ENCODE results near the gene ZNF639. TPM values are rescaled to one million over a fixed set of nuclear protein-coding genes. Genes with fewer than 3 reads are reported as not detected.

Gene ZNF639
- total and polyA plus RNA-seq, 9 of the 15 experiments (the other 6 are each of a cell fraction or from before 2014, with no cell fraction given) = 17.6 to 88.1 (median 53.7) TPM

DNA sequence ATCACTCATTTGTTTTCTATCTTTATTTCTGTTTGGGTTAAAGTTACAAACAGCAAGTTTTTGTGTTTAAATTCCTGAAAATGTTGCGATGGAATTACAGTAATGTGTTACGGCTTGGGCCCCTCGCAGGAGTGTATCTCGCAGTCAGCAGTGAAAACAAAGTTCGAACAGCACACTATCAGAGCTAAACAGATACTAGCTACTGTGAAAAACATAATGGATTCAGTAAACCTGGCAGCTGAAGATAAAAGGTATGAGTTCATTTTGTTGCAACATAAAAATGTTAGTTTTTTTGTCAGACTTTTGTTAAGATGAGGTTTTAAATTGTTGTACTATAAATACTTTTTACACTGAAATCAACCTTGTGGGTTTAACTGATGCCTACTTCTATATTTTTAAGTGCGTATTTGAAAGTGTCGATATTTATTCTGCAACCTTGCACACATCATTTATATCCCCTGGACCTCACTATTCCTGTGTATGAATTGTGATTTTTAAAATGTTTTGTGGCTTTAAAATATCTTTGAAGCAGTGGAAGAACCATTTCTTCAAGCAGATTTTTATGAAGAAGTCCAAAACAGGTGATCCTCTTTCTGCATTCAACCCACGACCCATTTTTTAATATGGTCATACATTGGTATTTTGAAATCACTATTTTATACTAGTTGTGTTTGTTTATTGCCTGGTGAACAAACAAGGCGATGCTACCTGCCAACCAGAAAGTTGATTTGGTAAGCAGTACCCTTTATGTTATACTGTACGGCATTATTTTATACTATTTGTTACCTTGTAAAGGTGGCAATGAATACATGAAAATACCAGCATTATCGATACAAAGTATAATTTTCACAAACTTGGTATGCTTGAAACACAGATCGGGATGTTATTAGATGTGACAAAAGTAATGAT lies 52.5 kb downstream of the ZNF639 start (continued):
- TF ChIP-seq SRSF9 (IDR thresholded peaks at IDR 0.05; ENCODE audit: borderline replicate concordance, low read depth, low read length) (no peak), CEBPB (tag; IDR thresholded peaks at IDR 0.05) (peak; percentile 96), SMARCC2 (IDR thresholded peaks at IDR 0.05; ENCODE audit: low read depth) (peak; percentile 99), CBX3 (IDR thresholded peaks at IDR 0.05; ENCODE audit: borderline replicate concordance in 1 of 2, low read length in 2 of 2) (peak in 1 of 2 experiments; percentile 79; a peak in 2 of 3 replicates), NFATC3 (IDR thresholded peaks at IDR 0.05) (peak; percentile 86), GATA2 (CRISPR knock-in tag; IDR thresholded peaks at IDR 0.05) (peak; percentile 94), MEF2A (IDR thresholded peaks at IDR 0.05; ENCODE audit: control insufficient read depth, low read depth, low read length) (0 out of 2 replicates have a peak, but pooled peaks have one; percentile 38), KLF16 (IDR thresholded peaks at IDR 0.05) (peak; percentile 93), ZNF79 (CRISPR knock-in tag; IDR thresholded peaks at IDR 0.05; ENCODE audit: low read depth) (no peak), PHB (CRISPR knock-in tag; IDR thresholded peaks at IDR 0.05) (no peak), HNRNPL (IDR thresholded peaks at IDR 0.05; ENCODE audit: low read depth, low read length) (no peak), ATF7 (IDR thresholded peaks at IDR 0.05) (peak; percentile 85; the same call in 1 of the 2 replicates), LEF1 (IDR thresholded peaks at IDR 0.05) (peak; percentile 99), NBN (IDR thresholded peaks at IDR 0.05; ENCODE audit: low read depth) (peak; percentile 86), FOXM1 (IDR thresholded peaks at IDR 0.05; ENCODE audit: low read depth) (peak; percentile 95), FOXM1 (CRISPR knock-in tag; IDR thresholded peaks at IDR 0.05; ENCODE audit: low read depth) (no peak)
- TF ChIP-seq, protein P1, sequence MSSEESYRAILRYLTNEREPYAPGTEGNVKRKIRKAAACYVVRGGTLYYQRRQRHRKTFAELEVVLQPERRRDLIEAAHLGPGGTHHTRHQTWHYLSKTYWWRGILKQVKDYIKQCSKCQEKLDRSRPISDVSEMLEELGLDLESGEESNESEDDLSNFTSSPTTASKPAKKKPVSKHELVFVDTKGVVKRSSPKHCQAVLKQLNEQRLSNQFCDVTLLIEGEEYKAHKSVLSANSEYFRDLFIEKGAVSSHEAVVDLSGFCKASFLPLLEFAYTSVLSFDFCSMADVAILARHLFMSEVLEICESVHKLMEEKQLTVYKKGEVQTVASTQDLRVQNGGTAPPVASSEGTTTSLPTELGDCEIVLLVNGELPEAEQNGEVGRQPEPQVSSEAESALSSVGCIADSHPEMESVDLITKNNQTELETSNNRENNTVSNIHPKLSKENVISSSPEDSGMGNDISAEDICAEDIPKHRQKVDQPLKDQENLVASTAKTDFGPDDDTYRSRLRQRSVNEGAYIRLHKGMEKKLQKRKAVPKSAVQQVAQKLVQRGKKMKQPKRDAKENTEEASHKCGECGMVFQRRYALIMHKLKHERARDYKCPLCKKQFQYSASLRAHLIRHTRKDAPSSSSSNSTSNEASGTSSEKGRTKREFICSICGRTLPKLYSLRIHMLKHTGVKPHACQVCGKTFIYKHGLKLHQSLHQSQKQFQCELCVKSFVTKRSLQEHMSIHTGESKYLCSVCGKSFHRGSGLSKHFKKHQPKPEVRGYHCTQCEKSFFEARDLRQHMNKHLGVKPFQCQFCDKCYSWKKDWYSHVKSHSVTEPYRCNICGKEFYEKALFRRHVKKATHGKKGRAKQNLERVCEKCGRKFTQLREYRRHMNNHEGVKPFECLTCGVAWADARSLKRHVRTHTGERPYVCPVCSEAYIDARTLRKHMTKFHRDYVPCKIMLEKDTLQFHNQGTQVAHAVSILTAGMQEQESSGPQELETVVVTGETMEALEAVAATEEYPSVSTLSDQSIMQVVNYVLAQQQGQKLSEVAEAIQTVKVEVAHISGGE (CRISPR knock-in tag; IDR thresholded peaks at IDR 0.05) = peak in 1 of 3 experiments; percentile 68; a peak in 2 of 6 replicates
- TF ChIP-seq, protein P2, sequence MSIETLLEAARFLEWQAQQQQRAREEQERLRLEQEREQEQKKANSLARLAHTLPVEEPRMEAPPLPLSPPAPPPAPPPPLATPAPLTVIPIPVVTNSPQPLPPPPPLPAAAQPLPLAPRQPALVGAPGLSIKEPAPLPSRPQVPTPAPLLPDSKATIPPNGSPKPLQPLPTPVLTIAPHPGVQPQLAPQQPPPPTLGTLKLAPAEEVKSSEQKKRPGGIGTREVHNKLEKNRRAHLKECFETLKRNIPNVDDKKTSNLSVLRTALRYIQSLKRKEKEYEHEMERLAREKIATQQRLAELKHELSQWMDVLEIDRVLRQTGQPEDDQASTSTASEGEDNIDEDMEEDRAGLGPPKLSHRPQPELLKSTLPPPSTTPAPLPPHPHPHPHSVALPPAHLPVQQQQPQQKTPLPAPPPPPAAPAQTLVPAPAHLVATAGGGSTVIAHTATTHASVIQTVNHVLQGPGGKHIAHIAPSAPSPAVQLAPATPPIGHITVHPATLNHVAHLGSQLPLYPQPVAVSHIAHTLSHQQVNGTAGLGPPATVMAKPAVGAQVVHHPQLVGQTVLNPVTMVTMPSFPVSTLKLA (conservative IDR thresholded peaks at IDR 0.05) = peak in 1 of 2 experiments; percentile 38; a peak in 1 of 4 replicates
- TF ChIP-seq, protein P3, sequence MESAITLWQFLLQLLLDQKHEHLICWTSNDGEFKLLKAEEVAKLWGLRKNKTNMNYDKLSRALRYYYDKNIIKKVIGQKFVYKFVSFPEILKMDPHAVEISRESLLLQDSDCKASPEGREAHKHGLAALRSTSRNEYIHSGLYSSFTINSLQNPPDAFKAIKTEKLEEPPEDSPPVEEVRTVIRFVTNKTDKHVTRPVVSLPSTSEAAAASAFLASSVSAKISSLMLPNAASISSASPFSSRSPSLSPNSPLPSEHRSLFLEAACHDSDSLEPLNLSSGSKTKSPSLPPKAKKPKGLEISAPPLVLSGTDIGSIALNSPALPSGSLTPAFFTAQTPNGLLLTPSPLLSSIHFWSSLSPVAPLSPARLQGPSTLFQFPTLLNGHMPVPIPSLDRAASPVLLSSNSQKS (CRISPR knock-in tag; IDR thresholded peaks at IDR 0.05) = no peak
- TF ChIP-seq, protein P4, sequence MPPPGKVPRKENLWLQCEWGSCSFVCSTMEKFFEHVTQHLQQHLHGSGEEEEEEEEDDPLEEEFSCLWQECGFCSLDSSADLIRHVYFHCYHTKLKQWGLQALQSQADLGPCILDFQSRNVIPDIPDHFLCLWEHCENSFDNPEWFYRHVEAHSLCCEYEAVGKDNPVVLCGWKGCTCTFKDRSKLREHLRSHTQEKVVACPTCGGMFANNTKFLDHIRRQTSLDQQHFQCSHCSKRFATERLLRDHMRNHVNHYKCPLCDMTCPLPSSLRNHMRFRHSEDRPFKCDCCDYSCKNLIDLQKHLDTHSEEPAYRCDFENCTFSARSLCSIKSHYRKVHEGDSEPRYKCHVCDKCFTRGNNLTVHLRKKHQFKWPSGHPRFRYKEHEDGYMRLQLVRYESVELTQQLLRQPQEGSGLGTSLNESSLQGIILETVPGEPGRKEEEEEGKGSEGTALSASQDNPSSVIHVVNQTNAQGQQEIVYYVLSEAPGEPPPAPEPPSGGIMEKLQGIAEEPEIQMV (tag; conservative IDR thresholded peaks at IDR 0.05; ENCODE audit: low read depth) = 0 out of 2 replicates have a peak, but pooled peaks have one; percentile 12

Data from K562 (cell line).